ENCODE results near the gene VIPR2. TPM values are rescaled to one million over a fixed set of nuclear protein-coding genes. Genes with fewer than 3 reads are reported as not detected.

VIPR2 gene
- total RNA-seq, 4 donors from 2014 or later, result 0.32 to 0.34 (median 0.32) TPM; not detected in 1

GRCh38 chr7:159099711-159100231 is 44.9 kb downstream of the VIPR2 start:
- TF ChIP-seq CTCF (IDR thresholded peaks at IDR 0.05) (no peak), POLR2A (IDR thresholded peaks at IDR 0.05) (no peak)
- intact Hi-C loops (cut with DNase I; ENCODE audit: low total_unique reads), result no loop called here
- H3K4me3 ChIP-seq (ENCODE audit: low read depth, poor library complexity, severe bottlenecking), result no peak overlapping the region
- 92 to 100% methylated on average over 5 to 10 of the region's 10 CpGs for WGBS, 2 donors
- DNase-seq (ENCODE audit: low spot score in 2 of 2), result peak in 1 of 2 donors; percentile 80

- TF ChIP-seq CTCF (IDR thresholded peaks at IDR 0.05) (no peak), POLR2A (IDR thresholded peaks at IDR 0.05) (no peak)
- H3K4me3 ChIP-seq (ENCODE audit: low read depth, poor library complexity, severe bottlenecking), result no peak overlapping the region
- intact Hi-C loops (cut with DNase I; ENCODE audit: low total_unique reads), result no loop called here
- 51 to 56% methylated on average over 22 of the region's 22 CpGs for WGBS, 2 donors
- peak in 1 of 2 donors; percentile 82 for DNase-seq (ENCODE audit: low spot score in 2 of 2)
Observed at GRCh38 chr7:159098811-159099655, 45.6 kb downstream of the VIPR2 start.

- 70 to 80% methylated on average over 5 to 6 of the region's 6 CpGs for WGBS, 2 donors
- TF ChIP-seq CTCF (IDR thresholded peaks at IDR 0.05) (no peak), POLR2A (IDR thresholded peaks at IDR 0.05) (no peak)
- no peak overlapping the region for H3K4me3 ChIP-seq (ENCODE audit: low read depth, poor library complexity, severe bottlenecking)
- intact Hi-C loops (cut with DNase I; ENCODE audit: low total_unique reads), result no loop called here
- DNase-seq (ENCODE audit: low spot score in 2 of 2), result peak in 1 of 2 donors; percentile 77
Observed at GRCh38 chr7:159098424-159098786, 46.3 kb downstream of the VIPR2 start.

GRCh38 chr7:159097661-159098423 is 46.8 kb downstream of the VIPR2 start:
- 77 to 88% methylated on average over 22 to 23 of the region's 23 CpGs for WGBS, 2 donors
- TF ChIP-seq CTCF (IDR thresholded peaks at IDR 0.05) (no peak), POLR2A (IDR thresholded peaks at IDR 0.05) (no peak)
- DNase-seq (ENCODE audit: low spot score in 2 of 2), result peak in 1 of 2 donors; percentile 81
- intact Hi-C loops (cut with DNase I; ENCODE audit: low total_unique reads), result no loop called here
- H3K4me3 ChIP-seq (ENCODE audit: low read depth, poor library complexity, severe bottlenecking), result no peak overlapping the region

GRCh38 chr7:159096736-159097581 is 47.7 kb downstream of the VIPR2 start:
- intact Hi-C loops (cut with DNase I; ENCODE audit: low total_unique reads), result no loop called here
- TF ChIP-seq CTCF (IDR thresholded peaks at IDR 0.05) (no peak), POLR2A (IDR thresholded peaks at IDR 0.05) (no peak)
- DNase-seq (ENCODE audit: low spot score in 2 of 2), result peak in 1 of 2 donors; percentile 79
- WGBS, 2 donors, result 83 to 90% methylated on average over 27 of the region's 27 CpGs
- no peak overlapping the region for H3K4me3 ChIP-seq (ENCODE audit: low read depth, poor library complexity, severe bottlenecking)
